NCI-H82 treated with DMSO at 0.1 percent for 48 hours (cell line): ENCODE data around the gene POLR2L.

Experiments
- DNase-seq: peaks from one replicate; lab custom pipeline; 2025; ENCODE audit not compliant: unreplicated experiment; lab: John Stamatoyannopoulos, UW

The POLR2L gene

GRCh38 chr11:813456-814096 is 28.8 kb downstream of the POLR2L start:
- no peak for DNase-seq

- no peak for DNase-seq
These were observed 29.3 kb downstream of the POLR2L start for GRCh38 chr11:813072-813455.

GRCh38 chr11:812390-812789 is 29.9 kb downstream of the POLR2L start:
- no peak for DNase-seq

- no peak for DNase-seq
These were observed 30.7 kb downstream of the POLR2L start for GRCh38 chr11:811446-812245.

- DNase-seq = no peak
These were observed 32.2 kb downstream of the POLR2L start for GRCh38 chr11:810040-810567.

GRCh38 chr11:809287-810039 is 32.9 kb downstream of the POLR2L start, which contains the start of gene RPLP2:
TSS of gene RPLP2 (plus strand) at chr11:809967. CDS start at chr11:810235, 268 bp downstream.
- peak; percentile 77 for DNase-seq

GRCh38 chr11:808427-809286 is 33.7 kb downstream of the POLR2L start:
- no peak for DNase-seq

- no peak for DNase-seq
These were observed 37.7 kb downstream of the POLR2L start for GRCh38 chr11:804599-804964.

- no peak for DNase-seq
These were observed 38.3 kb downstream of the POLR2L start for GRCh38 chr11:803770-804598.

- DNase-seq = no peak
These were observed 38.9 kb downstream of the POLR2L start for GRCh38 chr11:803467-803742.

GRCh38 chr11:802693-803466 is 39.4 kb downstream of the POLR2L start:
- no peak for DNase-seq

GRCh38 chr11:802018-802617 is 40.2 kb downstream of the POLR2L start:
- no peak for DNase-seq

GRCh38 chr11:801097-801780 is 41.1 kb downstream of the POLR2L start:
- no peak for DNase-seq

GRCh38 chr11:800473-800872 is 41.9 kb downstream of the POLR2L start:
- DNase-seq = no peak

GRCh38 chr11:799641-800316 is 42.5 kb downstream of the POLR2L start:
- DNase-seq = no peak

- DNase-seq = peak; percentile 15
These were observed 44.1 kb downstream of the POLR2L start, which contains the start of gene SLC25A22 for GRCh38 chr11:798093-798713. TSS of gene SLC25A22 (minus strand) at chr11:798281. CDS start at chr11:795006, 3,275 bp downstream.
